HG03460 (cell line): Measurements from ENCODE around the gene INPP5D.

ENCODE experiments used
- ATAC-seq: cut with Tn5 transposase; IDR thresholded peaks from one replicate; pipeline ENCODE4 v1.9.1; 2021; ENCODE audit not compliant: unreplicated experiment

The INPP5D gene

GRCh38 chr2:233031556-233032500 lies 28.3 kb upstream of the INPP5D start:
- no peak for ATAC-seq

- ATAC-seq: no peak
Observed at GRCh38 chr2:233032551-233033320, 27.4 kb upstream of the INPP5D start, which contains the start of gene NEU2. Gene NEU2 (plus strand): TSS chr2:233032672. CDS start chr2:233032672, 0 bp downstream.

GRCh38 chr2:233033672-233034071 lies 26.5 kb upstream of the INPP5D start:
- ATAC-seq: no peak

- ATAC-seq: no peak
Observed at GRCh38 chr2:233034091-233034882, 25.9 kb upstream of the INPP5D start.

GRCh38 chr2:233035426-233036161 lies 24.5 kb upstream of the INPP5D start:
- ATAC-seq: no peak

GRCh38 chr2:233036162-233036838 lies 23.8 kb upstream of the INPP5D start:
- no peak for ATAC-seq

- ATAC-seq: no peak
Observed at GRCh38 chr2:233037078-233037477, 23.1 kb upstream of the INPP5D start.

GRCh38 chr2:233039212-233039845 lies 20.8 kb upstream of the INPP5D start:
- no peak for ATAC-seq

GRCh38 chr2:233039846-233040530 lies 20.2 kb upstream of the INPP5D start:
- ATAC-seq: no peak

GRCh38 chr2:233040571-233040970 lies 19.6 kb upstream of the INPP5D start:
- ATAC-seq: no peak

- ATAC-seq: no peak
Observed at GRCh38 chr2:233041722-233042323, 18.3 kb upstream of the INPP5D start.

- no peak for ATAC-seq
Observed at GRCh38 chr2:233042549-233042948, 17.6 kb upstream of the INPP5D start.

- no peak for ATAC-seq
Observed at GRCh38 chr2:233044974-233045605, 15.1 kb upstream of the INPP5D start.

GRCh38 chr2:233047206-233047605 lies 12.9 kb upstream of the INPP5D start:
- no peak for ATAC-seq

- no peak for ATAC-seq
Observed at GRCh38 chr2:233047667-233048066, 12.5 kb upstream of the INPP5D start.

GRCh38 chr2:233048569-233049193 lies 11.5 kb upstream of the INPP5D start:
- ATAC-seq: no peak

GRCh38 chr2:233049194-233049761 lies 10.9 kb upstream of the INPP5D start:
- no peak for ATAC-seq
